ENCODE results near the gene THOP1. TPM values are rescaled to one million over a fixed set of nuclear protein-coding genes. Genes with fewer than 3 reads are reported as not detected.

Gene THOP1
- total RNA-seq, 4 donors from 2014 or later: 31.6 to 55.0 (median 41.4) TPM

DNA sequence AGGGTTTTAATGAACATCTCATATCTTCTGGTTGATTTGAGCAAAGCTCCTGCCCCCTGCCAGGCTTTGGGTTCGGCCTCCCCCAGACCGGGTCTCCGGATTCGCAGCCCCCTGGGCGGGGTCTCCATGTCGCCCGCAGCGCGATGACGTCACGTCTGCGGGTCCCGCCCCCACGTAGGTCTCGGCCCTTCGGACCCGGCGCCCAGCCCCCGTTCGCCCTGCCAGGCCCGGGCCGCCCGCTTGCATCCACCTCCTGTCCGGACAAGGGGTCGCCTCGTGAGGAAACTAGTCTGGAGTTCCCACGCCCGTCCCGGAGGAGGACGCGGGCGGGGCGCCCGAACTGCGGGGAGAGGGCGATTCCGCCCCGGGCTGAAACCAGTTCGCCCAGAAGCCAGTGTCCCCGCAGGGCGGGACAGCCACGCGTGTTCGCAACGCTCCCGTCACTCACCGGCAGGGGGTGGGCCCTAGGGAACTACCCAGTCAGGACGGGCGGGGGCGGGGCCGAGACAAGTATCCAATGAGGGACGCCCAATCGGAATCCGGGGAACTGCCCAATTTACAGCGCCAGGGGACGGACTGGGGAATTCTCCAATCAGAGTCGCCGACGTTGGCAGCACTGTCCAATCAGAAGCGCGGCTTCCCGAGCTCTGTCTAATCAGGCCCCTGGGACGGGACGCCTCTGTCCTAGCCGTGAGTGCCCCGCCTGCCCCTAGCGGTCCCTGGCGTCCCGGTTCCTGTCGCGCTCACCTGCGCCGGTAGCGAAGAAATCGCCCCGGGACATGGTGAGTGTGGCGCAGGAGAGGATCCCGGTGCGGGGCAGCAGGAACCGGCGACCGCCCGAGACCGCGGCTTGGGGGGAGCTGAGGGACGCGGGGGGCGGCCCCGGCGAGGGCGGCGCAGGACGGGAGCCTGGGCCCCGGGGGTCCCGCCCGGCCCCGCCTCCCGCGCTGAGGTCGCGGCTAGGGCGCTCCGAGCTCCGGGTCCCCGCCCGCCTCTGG, 55.8 kb downstream of the THOP1 start, which contains the start of gene ZNF555:
TSS of gene ZNF555 (plus strand) at position 682 of the 998 bp plus-strand sequence. CDS start at position 780, 98 bp downstream.
- TF ChIP-seq POLR2A (IDR thresholded peaks at IDR 0.05): no peak
- TF ChIP-seq, protein P1, sequence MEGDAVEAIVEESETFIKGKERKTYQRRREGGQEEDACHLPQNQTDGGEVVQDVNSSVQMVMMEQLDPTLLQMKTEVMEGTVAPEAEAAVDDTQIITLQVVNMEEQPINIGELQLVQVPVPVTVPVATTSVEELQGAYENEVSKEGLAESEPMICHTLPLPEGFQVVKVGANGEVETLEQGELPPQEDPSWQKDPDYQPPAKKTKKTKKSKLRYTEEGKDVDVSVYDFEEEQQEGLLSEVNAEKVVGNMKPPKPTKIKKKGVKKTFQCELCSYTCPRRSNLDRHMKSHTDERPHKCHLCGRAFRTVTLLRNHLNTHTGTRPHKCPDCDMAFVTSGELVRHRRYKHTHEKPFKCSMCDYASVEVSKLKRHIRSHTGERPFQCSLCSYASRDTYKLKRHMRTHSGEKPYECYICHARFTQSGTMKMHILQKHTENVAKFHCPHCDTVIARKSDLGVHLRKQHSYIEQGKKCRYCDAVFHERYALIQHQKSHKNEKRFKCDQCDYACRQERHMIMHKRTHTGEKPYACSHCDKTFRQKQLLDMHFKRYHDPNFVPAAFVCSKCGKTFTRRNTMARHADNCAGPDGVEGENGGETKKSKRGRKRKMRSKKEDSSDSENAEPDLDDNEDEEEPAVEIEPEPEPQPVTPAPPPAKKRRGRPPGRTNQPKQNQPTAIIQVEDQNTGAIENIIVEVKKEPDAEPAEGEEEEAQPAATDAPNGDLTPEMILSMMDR (IDR thresholded peaks at IDR 0.05): peak; percentile 4 to 68
- no peak for TF ChIP-seq EP300 (IDR thresholded peaks at IDR 0.05)
- TF ChIP-seq POLR2AphosphoS5 (IDR thresholded peaks at IDR 0.05): peak in 2 of 3 donors; percentile 39 to 87

DNA sequence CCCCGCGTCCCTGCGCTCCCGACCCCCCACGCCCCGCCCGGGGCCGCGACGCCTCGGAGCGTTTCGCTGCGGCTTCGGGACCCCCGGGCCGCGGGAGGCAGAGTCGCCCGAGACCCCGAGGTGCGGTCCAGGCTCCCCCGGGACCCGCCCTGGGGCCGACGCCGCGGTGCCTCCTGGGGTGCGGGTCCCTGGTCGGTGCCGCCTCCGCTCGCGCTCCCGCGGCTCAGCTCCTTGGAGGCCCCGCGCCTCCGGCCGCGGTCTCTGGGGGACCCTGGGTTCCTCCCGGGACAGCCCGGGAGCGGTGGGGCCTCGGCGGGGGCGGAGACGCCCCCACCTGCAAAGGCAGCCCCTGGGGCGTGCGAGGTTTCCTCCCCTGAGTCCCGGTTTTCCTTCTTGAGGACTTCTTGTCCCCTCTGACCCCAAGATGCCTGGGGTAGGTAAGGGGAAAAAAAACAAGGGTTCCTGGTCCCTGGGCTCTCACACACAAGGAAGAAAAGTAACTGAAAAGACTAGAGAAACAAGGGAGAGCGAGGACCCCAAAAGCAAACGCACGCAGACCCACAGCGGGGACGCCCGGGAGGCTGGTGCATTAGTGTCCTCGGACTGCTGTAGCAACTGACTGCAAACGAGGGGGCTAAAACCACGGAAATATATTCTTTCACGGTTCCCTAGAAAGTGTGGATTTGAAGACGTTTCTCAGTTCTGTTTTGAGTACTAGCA, 56.7 kb downstream of the THOP1 start:
- DNase-seq (ENCODE audit: low spot score in 2 of 2): no peak
- peak overlapping the region; percentile 89 for H3K27ac ChIP-seq
- TF ChIP-seq, protein P1 (IDR thresholded peaks at IDR 0.05): no peak
- TF ChIP-seq POLR2A (IDR thresholded peaks at IDR 0.05) (no peak), EP300 (IDR thresholded peaks at IDR 0.05) (no peak), POLR2AphosphoS5 (IDR thresholded peaks at IDR 0.05) (no peak)
- peak overlapping the region; percentile 84 for H3K4me3 ChIP-seq
- peaks cover 4% of the 10 kb centered on the region for H3K36me3 ChIP-seq
- no peaks in the 10 kb centered on the region for H3K27me3 ChIP-seq
- H3K9me3 ChIP-seq: no peaks in the 10 kb centered on the region
- 3% methylated on average over 48 of the region's 62 CpGs for whole genome bisulfite sequencing
- peaks cover 15% of the 10 kb centered on the region for H3K4me1 ChIP-seq

More for the DNA sequence above, 55.8 kb downstream of the THOP1 start, which contains the start of gene ZNF555:
- peak within 1 kb of the TSS; percentile 89 for H3K27ac ChIP-seq
- H3K36me3 ChIP-seq: peaks cover under 1% of the 10 kb centered on the region
- H3K9me3 ChIP-seq: no peaks in the 10 kb centered on the region
- DNase-seq (ENCODE audit: low spot score in 2 of 2): peak; percentile 100
- 0% methylated on average over 39 of the region's 106 CpGs for WGBS
- H3K4me1 ChIP-seq: peaks cover 15% of the 10 kb centered on the region
- H3K27me3 ChIP-seq: no peaks in the 10 kb centered on the region
- H3K4me3 ChIP-seq: peak within 1 kb of the TSS; percentile 84

DNA sequence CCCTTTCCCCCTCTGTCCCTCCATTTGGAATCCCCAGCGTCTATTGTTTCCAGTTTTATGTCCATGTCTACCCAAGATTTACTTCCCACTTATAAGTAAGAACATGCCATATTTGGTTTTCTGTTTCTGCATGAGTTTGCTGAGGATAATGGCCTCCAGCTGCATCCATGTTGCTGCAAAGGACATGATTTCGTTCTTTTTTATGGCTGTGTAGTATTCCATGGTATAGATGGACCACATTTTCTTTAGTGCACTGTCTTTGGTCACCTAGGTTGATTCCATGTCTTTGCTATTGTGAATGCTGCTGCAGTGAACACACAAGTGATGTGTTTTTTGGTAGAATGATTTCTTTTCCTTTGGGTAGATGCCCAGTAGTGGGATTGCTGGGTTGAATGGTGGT, 59.8 kb downstream of the THOP1 start:
- WGBS: 96% methylated on average over 2 of the region's 2 CpGs
- no peak for DNase-seq (ENCODE audit: low spot score in 2 of 2)
- no peak for TF ChIP-seq POLR2A (IDR thresholded peaks at IDR 0.05)
- no peak for TF ChIP-seq POLR2AphosphoS5 (IDR thresholded peaks at IDR 0.05)
- no peak for TF ChIP-seq EP300 (IDR thresholded peaks at IDR 0.05)
- TF ChIP-seq, protein P1 (IDR thresholded peaks at IDR 0.05): no peak
- Histone ChIP-seq H3K4me3 (no peak overlapping the region), H3K27me3 (no peaks in the 10 kb centered on the region), H3K9me3 (no peaks in the 10 kb centered on the region), H3K36me3 (peaks cover 4% of the 10 kb centered on the region), H3K4me1 (peaks cover 15% of the 10 kb centered on the region), H3K27ac (no peak overlapping the region)

DNA sequence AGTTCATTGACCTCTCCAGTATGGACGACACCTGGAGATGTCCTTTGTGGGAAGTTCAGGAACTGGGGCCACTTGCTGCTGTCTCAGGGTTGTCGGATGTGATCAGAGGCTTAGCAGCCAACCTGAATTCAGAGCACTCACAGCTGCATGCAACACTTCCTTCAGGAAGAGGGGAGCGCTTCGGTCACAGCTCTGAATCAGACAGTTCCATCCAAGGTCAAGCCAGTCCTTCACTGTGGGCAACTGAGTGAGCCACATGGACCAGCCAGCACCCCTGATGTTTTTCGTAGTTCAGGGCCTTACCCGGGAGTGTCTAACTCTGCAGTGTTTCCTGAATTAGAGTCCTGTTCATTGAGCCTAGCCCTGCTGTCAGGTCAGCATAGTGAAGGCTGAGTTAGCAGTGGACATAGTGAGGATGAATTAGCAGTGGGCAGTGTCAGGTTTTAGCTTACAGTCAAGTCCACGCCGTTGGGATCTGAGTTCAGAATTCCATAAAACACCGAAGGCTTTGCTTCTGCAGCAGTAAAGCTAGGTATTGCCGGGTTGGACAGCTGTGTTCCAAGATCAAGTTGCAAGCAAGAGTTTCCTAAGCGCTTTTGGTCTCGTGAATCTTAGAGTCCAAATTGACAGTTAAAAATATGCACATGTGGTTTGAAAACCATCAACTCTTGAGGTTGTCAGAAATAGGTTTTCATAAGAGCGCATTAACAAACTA, 61.0 kb downstream of the THOP1 start:
- DNase-seq (ENCODE audit: low spot score in 2 of 2): no peak
- 87% methylated on average over 13 of the region's 13 CpGs for WGBS
- H3K27me3 ChIP-seq: no peaks in the 10 kb centered on the region
- no peak overlapping the region for H3K4me3 ChIP-seq
- H3K9me3 ChIP-seq: no peaks in the 10 kb centered on the region
- peaks cover 8% of the 10 kb centered on the region for H3K4me1 ChIP-seq
- H3K36me3 ChIP-seq: peaks cover 14% of the 10 kb centered on the region
- no peak for TF ChIP-seq POLR2AphosphoS5 (IDR thresholded peaks at IDR 0.05)
- no peak overlapping the region for H3K27ac ChIP-seq

DNA sequence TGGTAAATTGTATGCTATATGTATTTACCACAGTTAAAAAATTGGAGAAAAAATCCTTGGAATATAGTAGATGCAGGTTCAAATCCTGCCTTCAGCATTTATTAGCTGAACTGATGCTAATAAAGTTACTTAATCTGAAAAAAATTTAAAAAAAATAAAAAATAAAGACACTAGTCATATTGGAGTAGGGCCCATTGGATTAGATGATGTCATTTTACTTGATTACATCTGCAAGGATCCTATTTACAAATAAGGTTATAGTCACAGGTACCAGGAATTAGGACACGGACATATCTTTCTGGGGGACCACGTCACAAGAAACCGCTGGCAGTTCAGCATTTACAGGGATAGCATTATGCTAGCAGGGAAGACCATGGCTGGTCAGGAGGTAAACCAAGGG, 62.2 kb downstream of the THOP1 start:
- WGBS: 96% methylated on average over 3 of the region's 3 CpGs
- TF ChIP-seq POLR2AphosphoS5 (IDR thresholded peaks at IDR 0.05) (no peak), EP300 (IDR thresholded peaks at IDR 0.05) (no peak), POLR2A (IDR thresholded peaks at IDR 0.05) (no peak)
- TF ChIP-seq, protein P1 (IDR thresholded peaks at IDR 0.05): no peak
- DNase-seq (ENCODE audit: low spot score in 2 of 2): no peak
- H3K4me3 ChIP-seq: no peak overlapping the region
- peaks cover 25% of the 10 kb centered on the region for H3K36me3 ChIP-seq
- H3K27me3 ChIP-seq: no peaks in the 10 kb centered on the region
- peaks cover under 1% of the 10 kb centered on the region for H3K4me1 ChIP-seq
- no peak overlapping the region for H3K27ac ChIP-seq
- H3K9me3 ChIP-seq: peaks cover 5% of the 10 kb centered on the region
